Panc1 (cell line): ENCODE results near the gene VASP. TPM values are rescaled to one million over a fixed set of nuclear protein-coding genes. Genes with fewer than 3 reads are reported as not detected.

ENCODE experiments used
- ATAC-seq: fragments of 200-7000 bp; cut with Tn5 transposase; 2 replicates; pipeline ENCODE4 v1.9.1; 2020; ENCODE audit warnings: mild to moderate bottlenecking, moderate library complexity
- BruUV-seq: library from RNA; stranded (reverse); fragments of 400-500 nt; replicated peaks from 2 replicates; lab custom pipeline; 2021; lab: Mats Ljungman, UMichigan
- CTCF ChIA-PET: fragments of 300-600 bp; sonication (Branson Sonifier 250); formaldehyde crosslinking; loops from one replicate; lab custom pipeline; 2022; ENCODE audit warnings: antibody characterized with exemption; lab: Charles Lee
- POLR2A ChIA-PET: fragments of 300-600 bp; sonication (Branson Sonifier 250); formaldehyde crosslinking; loops from one replicate; lab custom pipeline; 2022; ENCODE audit warnings: antibody characterized with exemption; lab: Charles Lee
- DNase-seq: peaks from one replicate; pipeline ENCODE4 v3.0.0-alpha.2; 2010; ENCODE audit warnings: low read depth, low spot score
- H3K27ac ChIP-seq: 2 replicates; pipeline ENCODE4 v1.5.1; 2011; ENCODE audit warnings: mild to moderate bottlenecking, low read length, inconsistent platforms
- H3K27me3 ChIP-seq: fragments of 200-500 bp; sonication (Bioruptor generic); 2 replicates; pipeline ENCODE4 v1.6.0; 2014; ENCODE audit warnings: low read length, inconsistent platforms; ENCODE audit not compliant: control insufficient read depth, insufficient read depth
- H3K36me3 ChIP-seq: fragments of 200-500 bp; sonication (Bioruptor generic); 2 replicates; pipeline ENCODE4 v1.5.1; 2014; ENCODE audit warnings: inconsistent platforms, mild to moderate bottlenecking, low read length, moderate library complexity; ENCODE audit not compliant: control insufficient read depth, insufficient read depth
- H3K4me1 ChIP-seq: 2 replicates; pipeline ENCODE4 v1.5.1; 2011; ENCODE audit warnings: inconsistent platforms, mild to moderate bottlenecking, low read length, moderate library complexity; ENCODE audit not compliant: control insufficient read depth, insufficient read depth
- H3K4me3 ChIP-seq, 2 experiments: 2 replicates each; pipeline ENCODE4 v1.5.1; 2011 to 2012; ENCODE audit warnings: low read depth in 2 of 2, low read length in 2 of 2, mild to moderate bottlenecking in 2 of 2, inconsistent platforms in 1 of 2, moderate library complexity in 1 of 2
- H3K9me3 ChIP-seq: fragments of 200-500 bp; sonication (Bioruptor generic); 2 replicates; pipeline ENCODE4 v1.5.1; 2014; ENCODE audit warnings: low read depth, mild to moderate bottlenecking, inconsistent platforms, low read length, moderate library complexity; ENCODE audit not compliant: control insufficient read depth, insufficient read depth
- POLR2AphosphoS5 ChIP-seq: IDR thresholded peaks from 2 replicates; pipeline ENCODE4 v1.6.1; 2012; ENCODE audit warnings: mild to moderate bottlenecking, low read depth, low read length, moderate library complexity
- REST ChIP-seq, 2 experiments: IDR thresholded peaks; 2 replicates each; pipeline ENCODE4 v1.6.1; 2011 to 2012; ENCODE audit warnings: low read depth in 2 of 2, control low read depth in 1 of 2, low read length in 1 of 2, mild to moderate bottlenecking in 1 of 2, moderate library complexity in 1 of 2; ENCODE audit not compliant: insufficient read depth in 1 of 2
- SIN3A ChIP-seq: IDR thresholded peaks from 2 replicates; pipeline ENCODE4 v1.6.1; 2012; ENCODE audit warnings: low read depth, mild to moderate bottlenecking, low read length, moderate library complexity, borderline replicate concordance; ENCODE audit not compliant: insufficient read depth
- TCF7L2 ChIP-seq: IDR thresholded peaks from 2 replicates; pipeline ENCODE4 v1.6.1; 2011; ENCODE audit warnings: mild to moderate bottlenecking, low read depth, low read length, inconsistent platforms
- in situ Hi-C: cut with HindIII; loops from 2 replicates; pipeline ENCODE4 v1.10.0; 2016; ENCODE audit warnings: low sequenced_read_pairs, low pct_unique_long_range_greater_than_20kb
- intact Hi-C: fragments of 100-400 bp; cut with micrococcal nuclease; formaldehyde crosslinking; loops from one replicate; pipeline ENCODE4 v1.10.0; 2022; ENCODE audit not compliant: unreplicated experiment
- total RNA-seq: library from RNA; stranded (reverse); gene quantifications from one replicate; pipeline ENCODE4 v1.2.1, GENCODE V29; 2021; ENCODE audit not compliant: unreplicated experiment
- TF ChIP-seq, protein P1 (sequence below): fragments of 450-650 bp; IDR thresholded peaks from 2 replicates; pipeline ENCODE4 v1.5.1; 2017; ENCODE audit warnings: mild to moderate bottlenecking

Gene VASP
- total RNA-seq, 1 experiment from 2014 or later: 101 TPM

DNA sequence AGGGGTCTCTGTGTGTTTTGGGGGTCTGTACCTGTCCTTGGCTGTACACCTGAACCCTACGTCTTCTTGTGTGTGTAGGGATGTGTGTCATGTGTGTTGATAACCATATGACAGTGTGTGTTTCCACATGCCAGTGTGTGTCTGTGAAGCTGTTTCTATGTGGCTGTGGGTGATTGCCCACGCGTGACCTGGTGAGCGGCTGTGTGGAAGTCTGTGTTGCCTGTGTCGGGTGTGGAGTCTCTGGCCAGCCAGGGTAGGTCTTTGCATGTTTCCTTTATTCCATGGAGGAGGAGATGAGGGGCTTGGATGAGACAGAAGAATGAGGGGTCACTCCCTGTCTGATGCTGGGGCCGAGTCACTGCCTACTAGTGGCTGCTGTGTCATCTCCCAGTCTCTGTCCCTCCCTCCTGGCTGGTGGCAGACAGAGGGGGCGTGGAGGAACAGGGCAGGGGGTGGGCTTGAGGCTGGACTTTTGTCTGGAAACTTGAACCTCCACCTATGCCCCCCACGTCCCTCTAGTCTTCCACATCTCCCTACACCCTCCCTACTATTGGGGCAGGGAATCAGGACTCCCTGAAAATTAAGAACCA, 42.3 kb upstream of the VASP start:
- H3K27ac ChIP-seq: no peak overlapping the region
- no peaks in the 10 kb centered on the region; the same call in 1 of the 2 replicates for H3K36me3 ChIP-seq
- in situ Hi-C loops: no loop called here
- TF ChIP-seq POLR2AphosphoS5: no peak
- no peak for TF ChIP-seq TCF7L2
- no peak for TF ChIP-seq SIN3A
- TF ChIP-seq, protein P1, sequence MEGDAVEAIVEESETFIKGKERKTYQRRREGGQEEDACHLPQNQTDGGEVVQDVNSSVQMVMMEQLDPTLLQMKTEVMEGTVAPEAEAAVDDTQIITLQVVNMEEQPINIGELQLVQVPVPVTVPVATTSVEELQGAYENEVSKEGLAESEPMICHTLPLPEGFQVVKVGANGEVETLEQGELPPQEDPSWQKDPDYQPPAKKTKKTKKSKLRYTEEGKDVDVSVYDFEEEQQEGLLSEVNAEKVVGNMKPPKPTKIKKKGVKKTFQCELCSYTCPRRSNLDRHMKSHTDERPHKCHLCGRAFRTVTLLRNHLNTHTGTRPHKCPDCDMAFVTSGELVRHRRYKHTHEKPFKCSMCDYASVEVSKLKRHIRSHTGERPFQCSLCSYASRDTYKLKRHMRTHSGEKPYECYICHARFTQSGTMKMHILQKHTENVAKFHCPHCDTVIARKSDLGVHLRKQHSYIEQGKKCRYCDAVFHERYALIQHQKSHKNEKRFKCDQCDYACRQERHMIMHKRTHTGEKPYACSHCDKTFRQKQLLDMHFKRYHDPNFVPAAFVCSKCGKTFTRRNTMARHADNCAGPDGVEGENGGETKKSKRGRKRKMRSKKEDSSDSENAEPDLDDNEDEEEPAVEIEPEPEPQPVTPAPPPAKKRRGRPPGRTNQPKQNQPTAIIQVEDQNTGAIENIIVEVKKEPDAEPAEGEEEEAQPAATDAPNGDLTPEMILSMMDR: no peak
- TF ChIP-seq REST (IDR thresholded peaks at IDR 0.05; ENCODE audit: insufficient read depth in 1 of 2, low read depth in 2 of 2, low read length in 1 of 2): no peak
- intact Hi-C loops: no loop called here
- no peaks in the 10 kb centered on the region for H3K27me3 ChIP-seq
- DNase-seq: no peak
- no peak for ATAC-seq
- no peaks in the 10 kb centered on the region for H3K9me3 ChIP-seq
- POLR2A ChIA-PET: interaction anchor here (0.5 kb wide), 1 partner anchor 467 kb away, joined by 6 read pairs; no protein-coding TSS in a partner anchor
- no TSS peak for BruUV-seq
- H3K4me1 ChIP-seq: no peaks in the 10 kb centered on the region; the same call in 1 of the 2 replicates
- H3K4me3 ChIP-seq: no peak overlapping the region
- CTCF ChIA-PET: no interaction called here

GRCh38 chr19:45467115-45467455, 40.2 kb upstream of the VASP start:
- no peaks in the 10 kb centered on the region; the same call in 1 of the 2 replicates for H3K4me1 ChIP-seq
- H3K9me3 ChIP-seq: no peaks in the 10 kb centered on the region
- peak overlapping the region; percentile 75 to 84 for H3K4me3 ChIP-seq
- ChIA-PET POLR2A (interaction anchor here (0.6 to 1.4 kb wide), 8 partner anchors 8 to 63 kb away, joined by 3 to 20 read pairs (median 4); partner anchors contain the start of gene PPP1R13L), CTCF (no interaction called here)
- no peaks in the 10 kb centered on the region for H3K27me3 ChIP-seq
- no peaks in the 10 kb centered on the region; the same call in 1 of the 2 replicates for H3K36me3 ChIP-seq
- in situ Hi-C loops: no loop called here
- intact Hi-C loops: no loop called here
- no TSS peak for BruUV-seq
- no peak for DNase-seq
- no peak overlapping the region for H3K27ac ChIP-seq
- ATAC-seq: no peak
- TF ChIP-seq TCF7L2 (no peak), REST (IDR thresholded peaks at IDR 0.05; ENCODE audit: insufficient read depth in 1 of 2, low read depth in 2 of 2, low read length in 1 of 2) (no peak), POLR2AphosphoS5 (no peak), SIN3A (no peak)
- TF ChIP-seq, protein P1: no peak
